Astrocyte of the spinal cord (primary cell): ENCODE results near the gene LMNB1.

Experiments used
- DNase-seq: peaks from one replicate; pipeline ENCODE4 v3.0.0; 2011; ENCODE audit warnings: low read depth, low spot score
- H3K4me3 ChIP-seq: 2 replicates; pipeline ENCODE4 v1.5.1; 2011; ENCODE audit warnings: low read depth, mild to moderate bottlenecking, low read length, moderate library complexity
- in situ Hi-C: cut with HindIII; loops from 2 replicates; pipeline ENCODE4 v1.10.0; 2017; ENCODE audit warnings: low sequenced_read_pairs
- TF ChIP-seq, protein P1 (sequence below): IDR thresholded peaks from 2 replicates; pipeline ENCODE4 v1.5.1; 2012; ENCODE audit warnings: low read depth, mild to moderate bottlenecking, low read length, inconsistent platforms

LMNB1 gene

DNA sequence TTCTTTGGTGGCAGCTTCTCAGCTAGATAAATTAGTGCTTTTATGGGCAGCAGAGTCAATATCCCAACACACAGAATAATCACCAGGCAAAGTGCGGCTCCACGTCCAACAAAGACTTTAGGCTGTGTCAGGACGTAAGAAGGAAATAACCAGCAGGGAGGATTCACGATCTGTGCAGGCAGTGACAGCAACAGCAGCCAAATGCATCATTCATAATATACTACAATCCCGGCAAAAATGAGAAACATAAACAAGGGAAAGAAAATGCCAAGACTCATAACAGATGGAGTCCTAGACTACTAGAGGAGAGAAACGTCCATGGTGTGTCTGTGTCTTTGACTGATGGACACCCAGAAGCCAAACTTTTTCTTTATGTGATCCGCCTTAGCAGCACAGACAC lies 100.7 kb downstream of the LMNB1 start:
- in situ Hi-C loops: no loop called here
- TF ChIP-seq, protein P1, sequence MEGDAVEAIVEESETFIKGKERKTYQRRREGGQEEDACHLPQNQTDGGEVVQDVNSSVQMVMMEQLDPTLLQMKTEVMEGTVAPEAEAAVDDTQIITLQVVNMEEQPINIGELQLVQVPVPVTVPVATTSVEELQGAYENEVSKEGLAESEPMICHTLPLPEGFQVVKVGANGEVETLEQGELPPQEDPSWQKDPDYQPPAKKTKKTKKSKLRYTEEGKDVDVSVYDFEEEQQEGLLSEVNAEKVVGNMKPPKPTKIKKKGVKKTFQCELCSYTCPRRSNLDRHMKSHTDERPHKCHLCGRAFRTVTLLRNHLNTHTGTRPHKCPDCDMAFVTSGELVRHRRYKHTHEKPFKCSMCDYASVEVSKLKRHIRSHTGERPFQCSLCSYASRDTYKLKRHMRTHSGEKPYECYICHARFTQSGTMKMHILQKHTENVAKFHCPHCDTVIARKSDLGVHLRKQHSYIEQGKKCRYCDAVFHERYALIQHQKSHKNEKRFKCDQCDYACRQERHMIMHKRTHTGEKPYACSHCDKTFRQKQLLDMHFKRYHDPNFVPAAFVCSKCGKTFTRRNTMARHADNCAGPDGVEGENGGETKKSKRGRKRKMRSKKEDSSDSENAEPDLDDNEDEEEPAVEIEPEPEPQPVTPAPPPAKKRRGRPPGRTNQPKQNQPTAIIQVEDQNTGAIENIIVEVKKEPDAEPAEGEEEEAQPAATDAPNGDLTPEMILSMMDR: no peak
- H3K4me3 ChIP-seq: no peak overlapping the region
- DNase-seq: no peak

DNA sequence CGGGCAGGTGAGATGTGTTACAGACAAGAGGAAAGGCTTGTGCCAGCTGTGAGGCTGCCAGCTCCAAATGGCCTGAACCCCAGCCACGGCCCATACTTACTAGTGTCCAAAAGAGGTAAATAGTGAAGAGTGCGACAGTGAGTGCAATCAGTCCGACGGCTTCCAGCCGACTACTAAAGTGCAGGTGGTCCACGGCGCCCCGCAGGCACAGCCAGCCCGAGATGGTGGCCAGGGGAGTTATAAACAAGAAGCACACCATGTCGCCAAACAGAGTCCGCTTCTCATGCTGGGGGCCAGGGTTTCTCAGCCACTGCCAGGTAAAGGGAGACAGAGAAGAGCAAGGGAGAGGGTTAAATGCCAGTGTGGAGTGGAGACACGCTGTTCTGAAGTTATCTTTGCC lies 101.1 kb downstream of the LMNB1 start:
- TF ChIP-seq, protein P1: no peak
- no peak overlapping the region for H3K4me3 ChIP-seq
- in situ Hi-C loops: no loop called here
- no peak for DNase-seq

DNA sequence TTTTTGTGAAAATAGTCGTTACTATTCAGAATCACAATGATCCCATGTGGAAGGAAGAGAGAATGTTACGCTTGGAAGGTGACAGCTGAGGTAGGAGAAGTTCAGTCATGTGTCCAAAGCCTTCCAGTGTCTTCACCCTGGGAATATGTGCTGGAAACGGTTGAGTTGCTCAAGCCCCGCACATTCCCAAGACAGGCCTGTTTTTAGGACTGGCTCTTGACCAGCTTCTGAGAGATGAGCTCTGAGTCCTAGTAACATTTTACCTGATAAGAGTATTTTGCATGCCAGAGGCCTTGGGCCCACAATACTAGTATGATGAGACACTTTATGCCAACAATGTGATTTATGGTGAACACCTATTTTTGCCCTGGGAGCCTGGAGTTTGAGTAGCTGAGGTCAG lies 101.7 kb downstream of the LMNB1 start:
- no peak overlapping the region for H3K4me3 ChIP-seq
- DNase-seq: no peak
- in situ Hi-C loops: no loop called here
- TF ChIP-seq, protein P1: no peak

DNA sequence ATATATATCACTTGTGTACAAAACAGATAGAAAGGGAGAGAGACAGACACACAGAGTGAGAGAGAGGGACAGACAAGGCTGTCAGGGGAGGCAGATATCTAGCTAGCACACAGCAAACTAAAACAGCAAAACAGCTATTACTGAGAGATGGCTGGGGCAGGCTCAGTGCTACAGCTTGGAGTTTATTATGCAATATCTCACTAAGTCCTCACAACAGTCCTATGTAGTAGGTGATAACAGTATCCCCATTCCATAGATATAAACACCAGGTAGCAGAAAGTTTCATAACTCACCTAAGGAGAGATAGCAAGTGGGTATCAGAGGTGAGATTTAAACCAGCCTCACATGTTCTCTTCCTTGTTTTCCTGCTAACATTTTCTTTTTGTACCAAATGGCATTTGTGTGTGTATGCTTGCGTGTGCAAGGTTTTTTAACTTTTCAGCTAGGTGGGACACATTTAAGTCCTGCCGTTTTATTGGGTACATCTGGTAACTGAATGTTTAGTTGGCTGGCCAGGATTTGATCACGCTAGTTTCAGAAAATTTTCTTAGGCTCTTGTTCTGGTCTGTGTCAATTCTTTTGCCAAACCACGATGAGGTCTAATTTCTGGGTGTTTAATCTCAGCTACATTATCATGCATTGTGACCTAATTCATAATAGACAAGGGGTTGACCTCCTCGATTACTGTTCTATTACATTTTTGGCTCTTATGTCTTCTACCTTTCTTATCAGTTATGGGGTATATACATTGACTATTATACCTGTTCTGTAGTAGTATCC lies 105.1 kb downstream of the LMNB1 start:
- no peak overlapping the region for H3K4me3 ChIP-seq
- in situ Hi-C loops: no loop called here
- TF ChIP-seq, protein P1: no peak
- DNase-seq: no peak

DNA sequence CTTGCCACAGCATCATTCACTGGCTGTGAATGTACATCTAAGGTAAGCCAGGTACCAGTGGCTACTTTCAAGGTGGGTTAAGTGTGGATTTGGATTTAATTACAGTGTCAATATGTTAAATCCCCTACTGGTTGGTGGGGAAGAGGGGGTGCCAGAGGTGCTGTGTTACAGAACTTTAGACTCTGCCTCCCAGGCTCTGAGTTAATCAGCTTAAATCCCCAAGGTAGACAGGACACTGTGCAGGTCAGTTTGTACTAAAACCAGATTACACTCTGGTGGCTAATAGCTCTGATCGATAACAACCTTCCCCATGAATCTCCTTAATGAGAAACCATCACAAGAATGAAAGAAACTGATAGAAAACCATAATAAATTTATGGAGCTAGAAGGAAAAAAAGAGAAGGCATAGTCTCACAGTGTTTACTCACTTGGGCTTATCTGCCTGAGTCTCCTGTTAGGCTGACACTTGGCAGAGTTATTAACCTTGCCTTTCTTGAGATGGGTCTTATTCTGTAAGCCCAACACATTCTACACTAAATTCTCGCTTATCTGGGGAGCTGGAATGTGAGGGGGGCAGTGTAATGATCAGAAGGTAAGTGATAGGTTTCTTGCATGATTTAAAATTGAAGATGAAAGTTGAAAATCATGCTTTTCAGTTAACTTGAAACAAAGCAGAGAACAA lies 106.8 kb downstream of the LMNB1 start:
- in situ Hi-C loops: no loop called here
- TF ChIP-seq, protein P1: no peak
- DNase-seq: no peak
- H3K4me3 ChIP-seq: no peak overlapping the region

DNA sequence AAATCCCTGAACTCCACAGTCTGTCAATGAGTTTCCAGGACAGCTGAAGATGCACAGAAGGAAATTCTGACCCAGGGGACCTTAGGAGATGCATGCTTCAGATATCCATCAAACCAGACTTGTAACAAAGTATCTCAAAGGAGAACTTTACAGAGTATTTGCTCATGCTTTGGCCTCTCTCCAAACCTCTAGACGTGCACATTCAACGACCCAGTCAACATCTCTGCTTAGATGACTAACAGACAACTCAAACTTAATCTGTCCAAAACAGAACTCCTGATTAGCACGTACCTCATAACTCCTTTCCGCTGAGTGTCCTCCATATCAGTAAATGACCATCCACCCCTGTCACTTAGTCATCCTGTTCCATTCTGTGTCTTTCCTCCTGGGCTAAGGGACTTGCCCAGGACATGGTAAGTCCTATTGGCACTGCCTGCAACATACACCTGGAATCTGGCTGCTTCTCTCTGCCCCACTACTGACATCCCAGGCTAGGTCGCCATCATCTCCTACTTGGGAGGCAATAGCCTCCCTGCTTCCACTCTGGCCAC lies 107.4 kb downstream of the LMNB1 start:
- H3K4me3 ChIP-seq: no peak overlapping the region
- in situ Hi-C loops: no loop called here
- DNase-seq: peak; percentile 87
- TF ChIP-seq, protein P1: no peak
